ENCODE data around the gene SEMA5A. TPM values are rescaled to one million over a fixed set of nuclear protein-coding genes. Genes with fewer than 3 reads are reported as not detected.

The SEMA5A gene
- total and polyA plus RNA-seq, 2 of the 8 experiments (the other 6 are each of a cell fraction or from before 2014, with no cell fraction given) = 5.3 to 8.9 TPM

DNA sequence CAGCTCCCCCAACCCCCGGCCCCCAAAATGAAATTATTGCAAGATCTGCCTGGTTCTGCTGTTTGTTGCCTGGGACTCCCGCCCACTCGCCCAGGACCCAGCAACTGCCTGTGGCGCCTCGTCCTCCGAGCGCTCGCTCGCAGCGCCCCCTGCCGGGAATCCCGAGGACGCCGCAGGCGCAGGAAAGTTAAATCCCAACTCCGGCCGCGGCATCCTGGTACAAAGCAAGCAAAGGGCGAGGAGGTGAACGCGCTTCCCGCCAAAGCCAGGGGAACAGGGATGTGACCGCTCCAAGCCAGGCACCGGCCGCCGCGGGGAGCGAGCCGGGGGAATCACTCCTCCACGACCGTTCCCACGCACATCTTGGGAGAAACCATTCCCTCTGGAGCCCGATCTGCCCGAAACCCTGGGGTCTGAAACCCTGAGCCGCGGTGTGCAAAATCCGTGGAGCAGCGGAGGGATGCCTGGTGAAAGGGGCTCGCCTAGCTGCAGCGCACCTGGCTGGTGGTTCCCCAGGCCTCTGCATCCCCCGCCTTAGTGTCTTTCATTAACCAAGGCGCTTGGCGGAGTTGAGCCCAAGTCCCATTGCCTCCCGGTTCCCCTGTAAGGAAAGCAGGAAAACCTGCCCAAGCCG, 1.3 kb downstream of the SEMA5A start (continued):
- TF ChIP-seq CREB1 (IDR thresholded peaks at IDR 0.05) = no peak
- TF ChIP-seq, protein P1, sequence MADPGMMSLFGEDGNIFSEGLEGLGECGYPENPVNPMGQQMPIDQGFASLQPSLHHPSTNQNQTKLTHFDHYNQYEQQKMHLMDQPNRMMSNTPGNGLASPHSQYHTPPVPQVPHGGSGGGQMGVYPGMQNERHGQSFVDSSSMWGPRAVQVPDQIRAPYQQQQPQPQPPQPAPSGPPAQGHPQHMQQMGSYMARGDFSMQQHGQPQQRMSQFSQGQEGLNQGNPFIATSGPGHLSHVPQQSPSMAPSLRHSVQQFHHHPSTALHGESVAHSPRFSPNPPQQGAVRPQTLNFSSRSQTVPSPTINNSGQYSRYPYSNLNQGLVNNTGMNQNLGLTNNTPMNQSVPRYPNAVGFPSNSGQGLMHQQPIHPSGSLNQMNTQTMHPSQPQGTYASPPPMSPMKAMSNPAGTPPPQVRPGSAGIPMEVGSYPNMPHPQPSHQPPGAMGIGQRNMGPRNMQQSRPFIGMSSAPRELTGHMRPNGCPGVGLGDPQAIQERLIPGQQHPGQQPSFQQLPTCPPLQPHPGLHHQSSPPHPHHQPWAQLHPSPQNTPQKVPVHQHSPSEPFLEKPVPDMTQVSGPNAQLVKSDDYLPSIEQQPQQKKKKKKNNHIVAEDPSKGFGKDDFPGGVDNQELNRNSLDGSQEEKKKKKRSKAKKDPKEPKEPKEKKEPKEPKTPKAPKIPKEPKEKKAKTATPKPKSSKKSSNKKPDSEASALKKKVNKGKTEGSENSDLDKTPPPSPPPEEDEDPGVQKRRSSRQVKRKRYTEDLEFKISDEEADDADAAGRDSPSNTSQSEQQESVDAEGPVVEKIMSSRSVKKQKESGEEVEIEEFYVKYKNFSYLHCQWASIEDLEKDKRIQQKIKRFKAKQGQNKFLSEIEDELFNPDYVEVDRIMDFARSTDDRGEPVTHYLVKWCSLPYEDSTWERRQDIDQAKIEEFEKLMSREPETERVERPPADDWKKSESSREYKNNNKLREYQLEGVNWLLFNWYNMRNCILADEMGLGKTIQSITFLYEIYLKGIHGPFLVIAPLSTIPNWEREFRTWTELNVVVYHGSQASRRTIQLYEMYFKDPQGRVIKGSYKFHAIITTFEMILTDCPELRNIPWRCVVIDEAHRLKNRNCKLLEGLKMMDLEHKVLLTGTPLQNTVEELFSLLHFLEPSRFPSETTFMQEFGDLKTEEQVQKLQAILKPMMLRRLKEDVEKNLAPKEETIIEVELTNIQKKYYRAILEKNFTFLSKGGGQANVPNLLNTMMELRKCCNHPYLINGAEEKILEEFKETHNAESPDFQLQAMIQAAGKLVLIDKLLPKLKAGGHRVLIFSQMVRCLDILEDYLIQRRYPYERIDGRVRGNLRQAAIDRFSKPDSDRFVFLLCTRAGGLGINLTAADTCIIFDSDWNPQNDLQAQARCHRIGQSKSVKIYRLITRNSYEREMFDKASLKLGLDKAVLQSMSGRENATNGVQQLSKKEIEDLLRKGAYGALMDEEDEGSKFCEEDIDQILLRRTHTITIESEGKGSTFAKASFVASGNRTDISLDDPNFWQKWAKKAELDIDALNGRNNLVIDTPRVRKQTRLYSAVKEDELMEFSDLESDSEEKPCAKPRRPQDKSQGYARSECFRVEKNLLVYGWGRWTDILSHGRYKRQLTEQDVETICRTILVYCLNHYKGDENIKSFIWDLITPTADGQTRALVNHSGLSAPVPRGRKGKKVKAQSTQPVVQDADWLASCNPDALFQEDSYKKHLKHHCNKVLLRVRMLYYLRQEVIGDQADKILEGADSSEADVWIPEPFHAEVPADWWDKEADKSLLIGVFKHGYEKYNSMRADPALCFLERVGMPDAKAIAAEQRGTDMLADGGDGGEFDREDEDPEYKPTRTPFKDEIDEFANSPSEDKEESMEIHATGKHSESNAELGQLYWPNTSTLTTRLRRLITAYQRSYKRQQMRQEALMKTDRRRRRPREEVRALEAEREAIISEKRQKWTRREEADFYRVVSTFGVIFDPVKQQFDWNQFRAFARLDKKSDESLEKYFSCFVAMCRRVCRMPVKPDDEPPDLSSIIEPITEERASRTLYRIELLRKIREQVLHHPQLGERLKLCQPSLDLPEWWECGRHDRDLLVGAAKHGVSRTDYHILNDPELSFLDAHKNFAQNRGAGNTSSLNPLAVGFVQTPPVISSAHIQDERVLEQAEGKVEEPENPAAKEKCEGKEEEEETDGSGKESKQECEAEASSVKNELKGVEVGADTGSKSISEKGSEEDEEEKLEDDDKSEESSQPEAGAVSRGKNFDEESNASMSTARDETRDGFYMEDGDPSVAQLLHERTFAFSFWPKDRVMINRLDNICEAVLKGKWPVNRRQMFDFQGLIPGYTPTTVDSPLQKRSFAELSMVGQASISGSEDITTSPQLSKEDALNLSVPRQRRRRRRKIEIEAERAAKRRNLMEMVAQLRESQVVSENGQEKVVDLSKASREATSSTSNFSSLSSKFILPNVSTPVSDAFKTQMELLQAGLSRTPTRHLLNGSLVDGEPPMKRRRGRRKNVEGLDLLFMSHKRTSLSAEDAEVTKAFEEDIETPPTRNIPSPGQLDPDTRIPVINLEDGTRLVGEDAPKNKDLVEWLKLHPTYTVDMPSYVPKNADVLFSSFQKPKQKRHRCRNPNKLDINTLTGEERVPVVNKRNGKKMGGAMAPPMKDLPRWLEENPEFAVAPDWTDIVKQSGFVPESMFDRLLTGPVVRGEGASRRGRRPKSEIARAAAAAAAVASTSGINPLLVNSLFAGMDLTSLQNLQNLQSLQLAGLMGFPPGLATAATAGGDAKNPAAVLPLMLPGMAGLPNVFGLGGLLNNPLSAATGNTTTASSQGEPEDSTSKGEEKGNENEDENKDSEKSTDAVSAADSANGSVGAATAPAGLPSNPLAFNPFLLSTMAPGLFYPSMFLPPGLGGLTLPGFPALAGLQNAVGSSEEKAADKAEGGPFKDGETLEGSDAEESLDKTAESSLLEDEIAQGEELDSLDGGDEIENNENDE (IDR thresholded peaks at IDR 0.05; ENCODE audit: insufficient replicate concordance, low read length) = no peak
- TF ChIP-seq, protein P2, sequence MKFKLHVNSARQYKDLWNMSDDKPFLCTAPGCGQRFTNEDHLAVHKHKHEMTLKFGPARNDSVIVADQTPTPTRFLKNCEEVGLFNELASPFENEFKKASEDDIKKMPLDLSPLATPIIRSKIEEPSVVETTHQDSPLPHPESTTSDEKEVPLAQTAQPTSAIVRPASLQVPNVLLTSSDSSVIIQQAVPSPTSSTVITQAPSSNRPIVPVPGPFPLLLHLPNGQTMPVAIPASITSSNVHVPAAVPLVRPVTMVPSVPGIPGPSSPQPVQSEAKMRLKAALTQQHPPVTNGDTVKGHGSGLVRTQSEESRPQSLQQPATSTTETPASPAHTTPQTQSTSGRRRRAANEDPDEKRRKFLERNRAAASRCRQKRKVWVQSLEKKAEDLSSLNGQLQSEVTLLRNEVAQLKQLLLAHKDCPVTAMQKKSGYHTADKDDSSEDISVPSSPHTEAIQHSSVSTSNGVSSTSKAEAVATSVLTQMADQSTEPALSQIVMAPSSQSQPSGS (IDR thresholded peaks at IDR 0.05; ENCODE audit: low read length) = no peak
- no peak for TF ChIP-seq SRF (IDR thresholded peaks at IDR 0.05; ENCODE audit: low read depth, low read length)

Measured in H1 (cell line).